GM12874 (cell line): ENCODE measurements around the gene ELAC1.

Source experiments
- CTCF ChIP-seq: IDR thresholded peaks from 2 replicates; pipeline ENCODE4 v1.5.1; 2011; ENCODE audit warnings: low read depth, mild to moderate bottlenecking, control low read depth, low read length, moderate library complexity; ENCODE audit not compliant: insufficient read depth

Gene ELAC1

DNA sequence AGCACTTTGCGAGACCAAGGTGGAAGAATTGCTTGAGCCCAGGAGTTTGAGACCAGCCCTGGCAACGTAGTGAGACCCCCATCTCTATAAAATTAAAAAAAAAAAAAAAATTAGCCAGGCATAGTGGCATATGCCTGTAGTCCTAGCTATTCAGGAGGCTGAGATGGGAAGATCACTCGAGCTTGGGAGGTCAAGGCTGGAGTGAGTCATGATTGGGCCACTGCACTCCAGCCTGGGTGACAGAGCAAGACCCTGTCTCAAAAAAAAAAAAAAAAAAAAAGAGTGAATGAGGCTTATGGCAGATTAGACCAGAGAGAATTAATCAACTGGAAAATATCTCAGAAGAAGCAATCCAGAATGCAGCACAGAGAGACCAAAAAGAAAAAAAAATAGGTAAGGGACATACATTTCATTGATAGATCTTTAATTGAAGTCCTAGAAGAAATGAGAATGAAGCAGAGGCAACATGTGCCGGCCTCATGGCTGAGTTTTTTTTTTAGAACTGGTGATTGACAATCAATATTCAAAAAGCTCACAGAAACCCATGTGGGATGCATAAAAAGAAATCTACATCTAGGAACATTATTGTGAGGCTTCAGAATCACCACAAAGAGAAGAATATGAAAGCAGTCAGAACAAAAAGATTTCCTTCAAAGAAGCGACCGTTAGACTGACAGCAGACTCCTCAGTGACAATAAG lies 32.2 kb upstream of the ELAC1 start:
- no peak for TF ChIP-seq CTCF

DNA sequence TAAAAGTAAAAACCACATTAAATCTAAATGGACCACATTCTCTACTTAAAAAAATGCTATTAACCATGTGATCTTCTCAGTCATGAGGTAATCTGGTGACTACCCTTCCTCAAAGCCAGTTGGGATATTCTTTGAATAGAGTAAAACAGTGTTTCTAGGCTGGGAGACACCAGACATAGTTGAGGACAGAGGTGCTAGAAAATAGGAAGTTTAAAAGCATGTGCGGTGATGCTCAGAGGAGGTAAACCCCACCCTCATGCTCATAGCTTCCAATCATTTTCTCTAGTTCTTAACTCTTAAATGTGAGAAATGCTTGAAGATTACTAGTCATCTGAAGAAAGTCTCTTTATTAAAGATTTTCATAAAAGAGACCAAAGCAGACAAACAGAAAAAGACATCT lies 30.7 kb upstream of the ELAC1 start:
- TF ChIP-seq CTCF, result no peak

- TF ChIP-seq CTCF, result no peak
These were observed 28.9 kb upstream of the ELAC1 start for GRCh38 chr18:50938912-50939311.

DNA sequence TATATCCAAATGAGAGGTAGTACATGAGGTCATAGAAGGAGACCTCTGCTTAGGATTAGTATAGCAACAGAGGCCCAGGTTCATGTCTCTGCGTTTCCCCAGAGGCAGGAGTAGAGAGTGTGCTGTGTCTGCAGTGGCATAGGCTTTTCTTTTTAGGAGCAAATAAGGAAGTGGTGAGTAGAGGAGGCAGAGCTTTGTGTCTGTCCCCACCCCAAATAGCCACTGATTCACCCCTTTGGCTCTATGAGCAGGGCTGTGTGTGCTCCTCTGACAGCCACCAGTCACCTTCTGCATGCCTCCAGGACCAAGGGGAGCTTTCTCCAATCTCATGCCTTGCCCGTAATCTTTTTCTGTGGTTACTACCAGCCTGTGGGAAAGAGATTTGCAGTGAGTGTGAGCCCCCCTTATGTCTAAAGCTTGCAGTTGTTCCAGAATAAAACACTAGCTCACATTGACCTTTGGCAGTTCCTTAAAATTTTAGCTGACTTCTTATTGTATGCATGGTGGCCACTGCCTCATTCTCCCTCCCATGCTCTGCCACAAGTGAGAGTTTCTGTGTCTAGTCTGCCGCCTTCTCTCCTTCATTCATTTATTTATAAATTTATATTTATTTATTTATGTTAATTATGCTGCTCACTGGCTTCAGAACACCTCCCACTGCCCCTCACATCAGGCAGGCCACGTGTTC lies 23.5 kb upstream of the ELAC1 start:
- TF ChIP-seq CTCF, result no peak

DNA sequence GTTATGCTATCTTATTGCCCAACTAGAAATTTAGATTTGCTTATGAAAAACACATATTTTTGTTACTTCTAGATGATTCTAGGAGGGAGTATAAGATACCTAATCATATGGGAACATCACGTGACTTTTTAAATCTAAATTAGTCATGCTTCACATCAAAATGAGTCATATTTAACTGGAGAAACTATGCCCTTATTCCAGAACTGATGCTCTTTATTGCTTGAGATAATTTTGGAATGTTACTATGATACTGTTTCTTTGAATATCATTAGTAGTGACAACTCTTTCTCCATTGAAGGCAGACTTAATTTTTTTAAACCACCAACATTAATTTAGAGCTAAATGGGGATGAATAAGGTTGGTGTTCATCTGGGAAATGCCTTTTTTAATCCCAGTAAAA lies 19.9 kb upstream of the ELAC1 start:
- no peak for TF ChIP-seq CTCF

DNA sequence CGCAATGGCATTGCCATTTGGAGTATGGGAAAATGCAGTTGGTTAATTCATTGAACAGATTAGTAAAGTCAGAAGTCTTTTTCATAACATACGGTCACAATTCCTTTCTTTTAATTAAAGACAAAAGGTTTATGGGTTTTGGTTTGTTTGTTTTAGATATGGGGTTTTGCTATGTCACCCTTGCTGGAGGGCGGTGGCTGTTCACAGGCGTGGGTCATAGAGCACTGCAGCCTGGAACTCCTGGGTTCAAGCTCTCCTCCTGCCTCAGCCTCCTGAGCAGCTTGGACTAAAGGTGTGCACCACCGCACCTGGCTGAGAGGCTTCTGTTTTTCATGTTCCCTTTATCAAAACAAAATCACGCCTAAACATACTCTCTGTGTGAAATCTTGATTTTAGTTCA lies 18.7 kb upstream of the ELAC1 start:
- TF ChIP-seq CTCF, result no peak

DNA sequence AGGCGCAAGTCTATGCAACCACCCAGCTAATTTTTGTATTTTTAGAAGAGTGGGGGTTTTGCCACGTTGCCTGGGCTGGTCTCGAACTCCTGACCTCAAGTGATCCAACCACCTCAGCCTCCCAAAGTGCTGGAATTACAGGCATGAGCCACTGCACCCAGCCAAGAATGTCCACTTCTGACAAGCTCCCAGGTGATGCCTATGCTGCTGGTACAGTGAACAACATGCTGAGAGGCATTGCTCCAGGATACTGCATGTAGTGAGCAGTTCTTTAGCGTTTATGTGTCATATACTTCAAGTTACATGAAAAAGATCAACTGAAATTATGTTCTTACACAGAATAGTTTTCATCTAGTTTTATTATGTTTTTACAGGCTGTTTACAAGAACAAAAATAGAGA lies 17.2 kb upstream of the ELAC1 start:
- no peak for TF ChIP-seq CTCF
